Measurements from ENCODE around the gene SLC24A3.
"Not testable (repeated sequence)": the region's sequence is repeated elsewhere in the genome, so short reads cannot be mapped to it uniquely, and the experiment has no call there.

SLC24A3 gene

GRCh38 chr20:19730706-19731105 lies 518.3 kb downstream of the SLC24A3 start:
- DNase-seq, result no peak

- no peak for DNase-seq
These were observed 522.4 kb downstream of the SLC24A3 start for GRCh38 chr20:19734811-19735210.

GRCh38 chr20:19735446-19735845 lies 523.0 kb downstream of the SLC24A3 start:
- peak; percentile 54 to 89 for DNase-seq

GRCh38 chr20:19737025-19737424 lies 524.6 kb downstream of the SLC24A3 start:
- DNase-seq, result no peak

- DNase-seq, result no peak
These were observed 526.5 kb downstream of the SLC24A3 start for GRCh38 chr20:19738951-19739350.

GRCh38 chr20:19739351-19739750 lies 526.9 kb downstream of the SLC24A3 start:
- no peak for DNase-seq

- no peak for DNase-seq
These were observed 528.1 kb downstream of the SLC24A3 start for GRCh38 chr20:19740512-19740911.

GRCh38 chr20:19741924-19742323 lies 529.5 kb downstream of the SLC24A3 start:
- DNase-seq, result peak in 1 of 2 experiments; percentile 51

GRCh38 chr20:19742974-19743639 lies 530.7 kb downstream of the SLC24A3 start:
- DNase-seq, result no peak

- no peak for DNase-seq
These were observed 531.2 kb downstream of the SLC24A3 start for GRCh38 chr20:19743640-19743995.

- peak in 1 of 2 experiments; percentile 11 for DNase-seq
These were observed 532.7 kb downstream of the SLC24A3 start for GRCh38 chr20:19745106-19745505.

GRCh38 chr20:19745584-19745983 lies 533.1 kb downstream of the SLC24A3 start:
- no peak for DNase-seq

GRCh38 chr20:19746396-19746795 lies 534.0 kb downstream of the SLC24A3 start:
- DNase-seq, result no peak

GRCh38 chr20:19747903-19748302 lies 535.5 kb downstream of the SLC24A3 start:
- no peak for DNase-seq

- no peak for DNase-seq
These were observed 536.2 kb downstream of the SLC24A3 start for GRCh38 chr20:19748681-19749080.

GRCh38 chr20:19749618-19750071 lies 537.2 kb downstream of the SLC24A3 start:
- no peak for DNase-seq

GRCh38 chr20:19750101-19750606 lies 537.7 kb downstream of the SLC24A3 start:
- peak in 1 of 2 experiments; percentile 28 for DNase-seq

GRCh38 chr20:19750907-19751636 lies 538.6 kb downstream of the SLC24A3 start:
- DNase-seq, result no peak

- not testable (repeated sequence) for DNase-seq
These were observed 541.8 kb downstream of the SLC24A3 start for GRCh38 chr20:19754201-19754600.

GRCh38 chr20:19756761-19757486 lies 544.5 kb downstream of the SLC24A3 start:
- no peak for DNase-seq

- DNase-seq, result peak; percentile 91 to 93
These were observed 545.2 kb downstream of the SLC24A3 start for GRCh38 chr20:19757487-19758132.

GRCh38 chr20:19758133-19758500 lies 545.7 kb downstream of the SLC24A3 start, which contains the start of gene RIN2:
Gene RIN2, plus strand, starts transcription at chr20:19758258. Its CDS starts 131,344 bp downstream, at chr20:19889602.
- peak; percentile 89 to 92 for DNase-seq
